GM23338 (cell line): ENCODE results near the gene SFI1. TPM values are rescaled to one million over a fixed set of nuclear protein-coding genes. Genes with fewer than 3 reads are reported as not detected.
A peak's percentile ranks its signal among the peaks of the same experiment; 100 is the strongest.

Source experiments
- ATAC-seq: fragments of 200-7000 bp; cut with Tn5 transposase; 3 replicates; pipeline ENCODE4 v1.9.1; 2020
- DNase-seq: peaks from one replicate; pipeline ENCODE4 v3.0.0-alpha.2; 2015; ENCODE audit warnings: low spot score
- H2AFZ ChIP-seq: fragments of 200-600 bp; sonication (generic); 2 replicates; pipeline ENCODE4 v1.8.0; 2016; ENCODE audit warnings: antibody characterized with exemption, mild to moderate bottlenecking, moderate library complexity
- H3F3A ChIP-seq: fragments of 200-600 bp; sonication (generic); replicated peaks from 2 replicates; pipeline ENCODE4 v1.8.0; 2017; ENCODE audit warnings: antibody characterized with exemption, mixed run types, low read depth
- H3K27ac ChIP-seq: fragments of 200-600 bp; sonication (generic); 2 replicates; pipeline ENCODE4 v1.6.1; 2016; ENCODE audit warnings: low read depth
- H3K27me3 ChIP-seq: fragments of 200-600 bp; sonication (generic); 2 replicates; pipeline ENCODE4 v1.8.0; 2016; ENCODE audit warnings: mild to moderate bottlenecking, mixed run types, moderate library complexity; ENCODE audit not compliant: insufficient read depth
- H3K36me3 ChIP-seq: fragments of 200-600 bp; sonication (generic); 2 replicates; pipeline ENCODE4 v1.8.0; 2016; ENCODE audit warnings: mild to moderate bottlenecking; ENCODE audit not compliant: insufficient read depth
- H3K4me1 ChIP-seq: fragments of 200-600 bp; sonication (generic); 2 replicates; pipeline ENCODE4 v1.8.0; 2016; ENCODE audit warnings: mild to moderate bottlenecking, moderate library complexity; ENCODE audit not compliant: insufficient read depth
- H3K4me2 ChIP-seq: fragments of 200-600 bp; sonication (generic); 2 replicates; pipeline ENCODE4 v1.7.1; 2017; ENCODE audit warnings: mixed run types
- H3K4me3 ChIP-seq: fragments of 200-600 bp; sonication (generic); 2 replicates; pipeline ENCODE4 v1.6.1; 2016; ENCODE audit warnings: mixed run types
- H3K79me2 ChIP-seq: fragments of 200-600 bp; sonication (generic); replicated peaks from 2 replicates; pipeline ENCODE4 v1.8.0; 2017; ENCODE audit warnings: mild to moderate bottlenecking; ENCODE audit not compliant: insufficient read depth
- H3K9me2 ChIP-seq: fragments of 200-600 bp; sonication (generic); 2 replicates; pipeline ENCODE4 v1.8.0; 2017; ENCODE audit not compliant: insufficient read depth
- H4K20me1 ChIP-seq: fragments of 200-600 bp; sonication (generic); replicated peaks from 2 replicates; pipeline ENCODE4 v1.8.0; 2017; ENCODE audit warnings: mild to moderate bottlenecking; ENCODE audit not compliant: insufficient read depth
- H3K27ac Mint-ChIP-seq: 2 replicates; pipeline ENCODE4 v1.8.0; 2020; ENCODE audit warnings: inconsistent platforms, mild to moderate bottlenecking, moderate library complexity, mixed read lengths
- H3K27me3 Mint-ChIP-seq: 3 replicates; pipeline ENCODE4 v1.8.0; 2022; ENCODE audit warnings: low read depth, mild to moderate bottlenecking, moderate library complexity, mixed read lengths, inconsistent platforms; ENCODE audit not compliant: insufficient read depth, poor library complexity
- H3K36me3 Mint-ChIP-seq: 3 replicates; pipeline ENCODE4 v1.8.0; 2021; ENCODE audit warnings: low read depth, mild to moderate bottlenecking, inconsistent platforms, moderate library complexity, mixed read lengths
- H3K4me1 Mint-ChIP-seq: 3 replicates; pipeline ENCODE4 v1.8.0; 2020; ENCODE audit warnings: mild to moderate bottlenecking, inconsistent platforms, mixed read lengths
- H3K4me3 Mint-ChIP-seq: 3 replicates; pipeline ENCODE4 v1.8.0; 2021; ENCODE audit warnings: moderate library complexity, mild to moderate bottlenecking, inconsistent platforms, mixed read lengths
- H3K9me3 Mint-ChIP-seq: 3 replicates; pipeline ENCODE4 v1.8.0; 2020; ENCODE audit warnings: moderate library complexity, mild to moderate bottlenecking, inconsistent platforms, mixed read lengths
- ETS1 ChIP-seq: IDR thresholded peaks from 2 replicates; pipeline ENCODE4 v1.6.1; 2016; ENCODE audit warnings: antibody characterized with exemption
- EZH2 ChIP-seq: fragments of 200-600 bp; sonication (generic); IDR thresholded peaks from one replicate; pipeline ENCODE4 v1.8.0; 2017; ENCODE audit warnings: antibody characterized with exemption, mild to moderate bottlenecking, low read depth; ENCODE audit not compliant: unreplicated experiment
- EZH2phosphoT487 ChIP-seq: fragments of 200-600 bp; sonication (generic); IDR thresholded peaks from one replicate; pipeline ENCODE4 v1.8.1; 2018; ENCODE audit warnings: antibody characterized with exemption; ENCODE audit not compliant: unreplicated experiment
- JUNB ChIP-seq: IDR thresholded peaks from one replicate; pipeline ENCODE4 v1.6.1; 2016; ENCODE audit warnings: antibody characterized with exemption; ENCODE audit not compliant: unreplicated experiment
- POLR2AphosphoS5 ChIP-seq: IDR thresholded peaks from 2 replicates; pipeline ENCODE4 v1.6.1; 2016; ENCODE audit warnings: antibody characterized with exemption, low read depth
- STAT1 ChIP-seq: IDR thresholded peaks from one replicate; pipeline ENCODE4 v1.6.1; 2016; ENCODE audit warnings: antibody characterized with exemption; ENCODE audit not compliant: unreplicated experiment
- ZNF331 ChIP-seq: fragments of 250-450 bp; sonication (Bioruptor Pico); IDR thresholded peaks from 2 replicates; pipeline ENCODE4 v1.5.0; 2020; ENCODE audit warnings: low read depth, mild to moderate bottlenecking, moderate library complexity
- ZNF462 ChIP-seq: fragments of 250-450 bp; sonication (Bioruptor Pico); IDR thresholded peaks from 2 replicates; pipeline ENCODE4 v1.5.0; 2020; ENCODE audit warnings: mild to moderate bottlenecking, moderate library complexity
- polyA plus RNA-seq: library from polyadenylated mRNA; unstranded; fragments of >200 nt; fragmentation: Nextera tagmentation; extraction: Ambion mirVana; gene quantifications from 2 replicates; pipeline ENCODE4 v1.2.1, GENCODE V29; 2016
- total RNA-seq: library from RNA; depleted of rRNA; stranded (reverse); fragments of >200 nt; shearing (Covaris generic); gene quantifications from 2 replicates; pipeline ENCODE4 v1.2.3, GENCODE V29; 2014

Gene SFI1
- total and polyA plus RNA-seq, 2 experiments from 2014 or later = 16.7 to 25.6 TPM

- TF ChIP-seq POLR2AphosphoS5 (no peak), ETS1 (no peak), STAT1 (no peak), EZH2 (no peak)
These were observed 130.3 kb downstream of the SFI1 start (continued) for GRCh38 chr22:31626427-31627150.

GRCh38 chr22:31627223-31627731, 130.9 kb downstream of the SFI1 start:
- Histone ChIP-seq H3K4me1 (peaks cover 19% of the 10 kb centered on the region), H3K4me2 (0 out of 2 replicates have a peak overlapping the region, but pooled peaks have one; percentile 73), H3K36me3 (no peaks in the 10 kb centered on the region), H4K20me1 (peaks cover 29% of the 10 kb centered on the region), H3F3A (peaks cover 11% of the 10 kb centered on the region), H3K4me3 (no peak overlapping the region), H3K27me3 (no peaks in the 10 kb centered on the region), H3K9me2 (no peaks in the 10 kb centered on the region), H3K79me2 (peaks cover 73% of the 10 kb centered on the region), H2AFZ (no peak overlapping the region), H3K27ac (no peak overlapping the region)
- ATAC-seq (no peak), DNase-seq (no peak)
- peaks cover 50% of the 10 kb centered on the region for H3K4me1 Mint-ChIP-seq
- H3K27me3 Mint-ChIP-seq = peaks cover 10% of the 10 kb centered on the region
- H3K27ac Mint-ChIP-seq = peak overlapping the region; percentile 84; the same call in 1 of the 2 replicates
- H3K9me3 Mint-ChIP-seq = no peaks in the 10 kb centered on the region
- H3K36me3 Mint-ChIP-seq = no peaks in the 10 kb centered on the region
- no peak overlapping the region for H3K4me3 Mint-ChIP-seq
- TF ChIP-seq JUNB = no peak
- no peak for TF ChIP-seq EZH2

- Histone ChIP-seq H3F3A (peaks cover 11% of the 10 kb centered on the region), H3K36me3 (no peaks in the 10 kb centered on the region), H2AFZ (no peak overlapping the region), H4K20me1 (peaks cover 25% of the 10 kb centered on the region), H3K4me3 (no peak overlapping the region), H3K4me1 (peaks cover 19% of the 10 kb centered on the region), H3K79me2 (peaks cover 81% of the 10 kb centered on the region), H3K27ac (no peak overlapping the region), H3K4me2 (no peak overlapping the region), H3K9me2 (no peaks in the 10 kb centered on the region), H3K27me3 (no peaks in the 10 kb centered on the region)
- Mint-ChIP-seq H3K27ac (no peak overlapping the region), H3K9me3 (no peaks in the 10 kb centered on the region), H3K27me3 (peaks cover 10% of the 10 kb centered on the region), H3K36me3 (no peaks in the 10 kb centered on the region), H3K4me3 (no peak overlapping the region), H3K4me1 (peaks cover 50% of the 10 kb centered on the region)
- DNase-seq (no peak), ATAC-seq (no peak)
- no peak for TF ChIP-seq ZNF331 (CRISPR knock-in tag)
- TF ChIP-seq ZNF462 (CRISPR knock-in tag) = no peak
- TF ChIP-seq EZH2phosphoT487 = no peak
- TF ChIP-seq EZH2 = no peak
These were observed 132.0 kb downstream of the SFI1 start for GRCh38 chr22:31628362-31628761.
